ENCODE results near the gene AGO4. TPM values are rescaled to one million over a fixed set of nuclear protein-coding genes. Genes with fewer than 3 reads are reported as not detected.

The AGO4 gene
- total RNA-seq, 2 experiments from 2014 or later = 6.5 to 18.6 TPM

GRCh38 chr1:35835398-35835797 lies 27.6 kb downstream of the AGO4 start:
- Histone ChIP-seq H3K9me2 (ENCODE audit: insufficient read depth, low read length) (no peaks in the 10 kb centered on the region), H3K4me1 (ENCODE audit: insufficient read depth, low read length, poor library complexity, severe bottlenecking) (no peaks in the 10 kb centered on the region), H3K4me3 (ENCODE audit: low read depth, low read length, poor library complexity, severe bottlenecking) (no peak overlapping the region), H3K4me2 (ENCODE audit: low read length) (no peak overlapping the region), H4K20me1 (ENCODE audit: insufficient read depth, low read length) (no peaks in the 10 kb centered on the region), H2AFZ (ENCODE audit: low read length) (no peak overlapping the region), H3K79me2 (ENCODE audit: insufficient read depth, low read depth, low read length) (no peaks in the 10 kb centered on the region), H3K27ac (ENCODE audit: low read depth, low read length, poor library complexity, severe bottlenecking) (no peak overlapping the region), H3K9me3 (ENCODE audit: low read length) (no peaks in the 10 kb centered on the region), H3K36me3 (ENCODE audit: insufficient read depth, low read length) (peaks cover 6% of the 10 kb centered on the region; the same call in 1 of the 2 replicates)
- DNase-seq (ENCODE audit: low spot score) = no peak
- no peak for TF ChIP-seq CTCF (conservative IDR thresholded peaks at IDR 0.05; ENCODE audit: low read length)
- TF ChIP-seq EZH2phosphoT487 (IDR thresholded peaks at IDR 0.05; ENCODE audit: borderline replicate concordance, low read depth, low read length) = no peak
- CTCF ChIA-PET (ENCODE audit: unreplicated experiment) = no interaction called here
- intact Hi-C loops (cut with micrococcal nuclease; ENCODE audit: unreplicated experiment) = no loop called here
- POLR2A ChIA-PET = no interaction called here
- no TSS peak for BruUV-seq (replicated peaks)

- ChIA-PET CTCF (ENCODE audit: unreplicated experiment) (no interaction called here), POLR2A (no interaction called here)
- Histone ChIP-seq H3K4me2 (ENCODE audit: low read length) (no peak overlapping the region), H2AFZ (ENCODE audit: low read length) (no peak overlapping the region), H3K9me2 (ENCODE audit: insufficient read depth, low read length) (no peaks in the 10 kb centered on the region), H4K20me1 (ENCODE audit: insufficient read depth, low read length) (no peaks in the 10 kb centered on the region), H3K27ac (ENCODE audit: low read depth, low read length, poor library complexity, severe bottlenecking) (no peak overlapping the region), H3K9me3 (ENCODE audit: low read length) (no peaks in the 10 kb centered on the region), H3K79me2 (ENCODE audit: insufficient read depth, low read depth, low read length) (no peaks in the 10 kb centered on the region), H3K36me3 (ENCODE audit: insufficient read depth, low read length) (peaks cover 6% of the 10 kb centered on the region; the same call in 1 of the 2 replicates), H3K4me3 (ENCODE audit: low read depth, low read length, poor library complexity, severe bottlenecking) (no peak overlapping the region), H3K4me1 (ENCODE audit: insufficient read depth, low read length, poor library complexity, severe bottlenecking) (no peaks in the 10 kb centered on the region)
- no TSS peak for BruUV-seq (replicated peaks)
- TF ChIP-seq CTCF (conservative IDR thresholded peaks at IDR 0.05; ENCODE audit: low read length) (no peak), EZH2phosphoT487 (IDR thresholded peaks at IDR 0.05; ENCODE audit: borderline replicate concordance, low read depth, low read length) (no peak)
- intact Hi-C loops (cut with micrococcal nuclease; ENCODE audit: unreplicated experiment) = no loop called here
- no peak for DNase-seq (ENCODE audit: low spot score)
Observed at GRCh38 chr1:35836734-35837133, 28.9 kb downstream of the AGO4 start.

GRCh38 chr1:35838693-35839245 lies 31.0 kb downstream of the AGO4 start:
- ChIA-PET POLR2A (no interaction called here), CTCF (ENCODE audit: unreplicated experiment) (no interaction called here)
- no peak for TF ChIP-seq CTCF (conservative IDR thresholded peaks at IDR 0.05; ENCODE audit: low read length)
- no peak for TF ChIP-seq EZH2phosphoT487 (IDR thresholded peaks at IDR 0.05; ENCODE audit: borderline replicate concordance, low read depth, low read length)
- Histone ChIP-seq H3K4me3 (ENCODE audit: low read depth, low read length, poor library complexity, severe bottlenecking) (no peak overlapping the region), H3K27ac (ENCODE audit: low read depth, low read length, poor library complexity, severe bottlenecking) (no peak overlapping the region), H3K9me3 (ENCODE audit: low read length) (no peaks in the 10 kb centered on the region), H3K4me1 (ENCODE audit: insufficient read depth, low read length, poor library complexity, severe bottlenecking) (no peaks in the 10 kb centered on the region), H3K9me2 (ENCODE audit: insufficient read depth, low read length) (no peaks in the 10 kb centered on the region), H3K4me2 (ENCODE audit: low read length) (no peak overlapping the region), H3K79me2 (ENCODE audit: insufficient read depth, low read depth, low read length) (no peaks in the 10 kb centered on the region), H2AFZ (ENCODE audit: low read length) (no peak overlapping the region), H4K20me1 (ENCODE audit: insufficient read depth, low read length) (no peaks in the 10 kb centered on the region), H3K36me3 (ENCODE audit: insufficient read depth, low read length) (peaks cover 4% of the 10 kb centered on the region; the same call in 1 of the 2 replicates)
- BruUV-seq (replicated peaks) = no TSS peak
- no peak for DNase-seq (ENCODE audit: low spot score)
- intact Hi-C loops (cut with micrococcal nuclease; ENCODE audit: unreplicated experiment) = no loop called here

Measured in OCI-LY7 (cell line).